Measurements from ENCODE around the gene ITPR1. TPM values are rescaled to one million over a fixed set of nuclear protein-coding genes. Genes with fewer than 3 reads are reported as not detected.

Gene ITPR1
- total RNA-seq, 1 donor from 2014 or later, result 91.7 TPM

GRCh38 chr3:4751029-4751501, 257.9 kb downstream of the ITPR1 start:
- Histone ChIP-seq H3K27me3 (no peaks in the 10 kb centered on the region), H3K9me3 (no peaks in the 10 kb centered on the region), H3K4me3 (no peak overlapping the region), H3K4me1 (peaks cover 29% of the 10 kb centered on the region), H3K36me3 (no peaks in the 10 kb centered on the region), H3K27ac (peak overlapping the region; percentile 32)
- intact Hi-C loops (cut with DNase I), result no loop called here
- no peak for TF ChIP-seq CTCF (IDR thresholded peaks at IDR 0.05)
- DNase-seq, result no peak
- ATAC-seq, result peak; percentile 7

DNA sequence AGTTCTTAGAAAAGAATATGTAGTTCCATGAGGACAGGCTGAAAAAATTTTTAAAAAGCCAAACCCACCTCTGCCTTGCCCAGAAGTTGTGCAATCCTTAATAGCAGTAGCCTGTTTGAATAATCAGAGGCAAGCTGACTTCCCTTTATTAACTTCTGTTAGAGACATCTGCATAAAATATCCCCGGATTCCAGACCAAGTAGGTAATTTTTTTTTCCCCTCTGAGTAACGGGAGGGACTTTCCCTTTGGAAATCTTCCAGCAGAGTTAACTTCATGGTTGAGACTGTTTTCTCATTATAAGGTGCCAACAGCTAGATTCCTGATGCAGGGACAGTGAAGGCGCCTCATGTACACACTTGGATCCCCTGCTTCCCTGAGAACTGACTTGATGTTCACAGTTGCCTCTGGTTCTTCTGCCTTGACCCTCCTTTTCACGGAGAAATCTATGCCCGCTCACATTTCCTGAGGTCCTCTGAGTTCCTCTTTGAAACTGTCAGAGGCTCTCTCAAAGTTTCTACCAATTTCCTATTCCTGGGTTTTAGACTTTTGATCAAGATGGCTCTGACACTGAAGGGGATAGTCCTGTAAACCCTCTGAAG, 258.5 kb downstream of the ITPR1 start:
- intact Hi-C loops (cut with DNase I), result no loop called here
- H3K27ac ChIP-seq, result peak overlapping the region; percentile 32
- TF ChIP-seq CTCF (IDR thresholded peaks at IDR 0.05), result no peak
- DNase-seq (no peak), ATAC-seq (peak; percentile 62)
- no peak overlapping the region for H3K4me3 ChIP-seq
- peaks cover 29% of the 10 kb centered on the region for H3K4me1 ChIP-seq
- no peaks in the 10 kb centered on the region for H3K9me3 ChIP-seq
- H3K27me3 ChIP-seq, result no peaks in the 10 kb centered on the region
- no peaks in the 10 kb centered on the region for H3K36me3 ChIP-seq

GRCh38 chr3:4752201-4753072, 259.3 kb downstream of the ITPR1 start:
- H3K27ac ChIP-seq, result no peak overlapping the region
- ATAC-seq (peak; percentile 9), DNase-seq (no peak)

DNA sequence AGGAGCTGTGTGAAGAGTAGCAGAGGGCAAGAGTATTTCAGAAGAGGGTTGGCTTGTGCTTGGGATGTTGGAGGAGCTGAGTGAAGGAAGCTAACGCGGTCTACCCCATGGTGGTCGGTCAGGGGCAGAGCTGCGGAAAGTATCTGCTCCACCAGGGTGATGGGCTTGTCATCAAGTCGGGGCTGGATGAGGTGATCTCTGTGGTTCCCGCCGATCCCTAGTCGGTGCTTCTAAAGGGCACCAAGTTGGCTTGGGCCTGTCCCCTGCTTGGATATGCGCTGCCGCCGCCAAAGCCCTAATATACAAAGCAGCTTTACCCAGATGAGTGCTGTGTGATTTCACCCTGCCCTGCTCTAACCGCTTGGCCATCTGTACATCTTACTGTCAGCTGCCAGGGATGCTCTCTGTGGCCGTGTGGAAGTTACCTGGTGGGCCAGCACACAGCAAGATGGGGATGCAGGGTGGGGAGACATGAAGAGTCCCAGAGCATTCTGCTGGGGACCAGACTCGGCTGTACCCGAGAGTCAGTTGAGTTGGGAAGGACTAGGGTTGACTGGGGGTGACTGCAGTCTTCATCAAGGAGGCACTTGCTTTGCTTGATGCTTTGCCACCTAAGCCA, 260.0 kb downstream of the ITPR1 start:
- ATAC-seq (no peak), DNase-seq (no peak)
- H3K4me1 ChIP-seq, result peaks cover 29% of the 10 kb centered on the region
- intact Hi-C loops (cut with DNase I), result no loop called here
- H3K9me3 ChIP-seq, result no peaks in the 10 kb centered on the region
- no peak overlapping the region for H3K27ac ChIP-seq
- no peak for TF ChIP-seq CTCF (IDR thresholded peaks at IDR 0.05)
- H3K4me3 ChIP-seq, result no peak overlapping the region
- no peaks in the 10 kb centered on the region for H3K27me3 ChIP-seq
- H3K36me3 ChIP-seq, result no peaks in the 10 kb centered on the region

More at GRCh38 chr3:4752201-4753072, 259.3 kb downstream of the ITPR1 start:
- intact Hi-C loops (cut with DNase I), result no loop called here
- Histone ChIP-seq H3K27me3 (no peaks in the 10 kb centered on the region), H3K4me3 (no peak overlapping the region), H3K36me3 (no peaks in the 10 kb centered on the region), H3K4me1 (peaks cover 29% of the 10 kb centered on the region), H3K9me3 (no peaks in the 10 kb centered on the region)
- TF ChIP-seq CTCF (IDR thresholded peaks at IDR 0.05), result no peak

DNA sequence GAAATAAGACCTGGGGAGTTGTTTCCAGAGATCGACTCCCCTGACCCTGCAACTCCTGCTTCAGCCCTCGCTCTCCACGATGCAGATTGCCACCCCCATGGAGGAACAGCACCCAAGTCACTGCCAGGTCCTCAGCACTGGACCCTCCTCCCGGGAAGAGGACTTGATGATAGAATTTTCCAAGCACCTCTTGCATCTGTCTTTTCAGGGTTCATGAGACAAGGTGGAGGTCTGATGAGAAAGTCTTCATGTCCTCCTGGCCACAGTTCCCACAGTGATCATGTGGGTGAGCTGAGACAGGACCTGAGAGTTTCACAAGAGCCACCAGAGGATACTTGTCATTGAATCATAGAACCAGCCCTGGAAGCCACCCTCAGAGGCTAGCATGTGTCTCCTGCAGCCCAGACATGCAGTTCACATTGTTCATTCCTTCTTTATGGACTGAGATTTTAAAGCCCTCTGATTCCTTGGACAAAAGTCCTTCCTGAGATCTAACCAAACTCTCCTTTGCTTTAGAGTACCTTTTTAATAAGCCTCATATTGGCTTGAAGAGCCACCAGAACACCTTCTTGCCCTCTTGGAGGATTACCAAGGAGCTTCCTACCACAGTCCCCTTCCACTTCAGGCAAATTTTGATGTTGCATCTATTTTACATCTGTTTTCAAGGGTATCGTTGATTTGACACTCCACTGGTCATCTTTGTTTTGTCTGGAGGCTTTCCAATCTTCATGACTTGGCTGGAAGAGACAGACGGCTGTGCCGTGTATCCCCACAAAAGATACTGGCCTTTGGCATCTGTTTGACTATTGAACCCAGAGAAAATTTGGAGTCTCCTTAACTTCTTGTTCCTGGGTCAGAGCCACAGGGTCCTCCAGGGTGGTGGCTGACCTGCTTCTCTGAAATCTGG, 261.3 kb downstream of the ITPR1 start:
- no peak overlapping the region for H3K4me3 ChIP-seq
- no peaks in the 10 kb centered on the region for H3K9me3 ChIP-seq
- TF ChIP-seq CTCF (IDR thresholded peaks at IDR 0.05), result no peak
- intact Hi-C loops (cut with DNase I), result no loop called here
- no peaks in the 10 kb centered on the region for H3K36me3 ChIP-seq
- no peak for DNase-seq
- no peaks in the 10 kb centered on the region for H3K27me3 ChIP-seq
- no peak for ATAC-seq
- H3K27ac ChIP-seq, result no peak overlapping the region
- H3K4me1 ChIP-seq, result peaks cover 29% of the 10 kb centered on the region
